ENCODE measurements around the gene GBX1.

The GBX1 gene

GRCh38 chr7:151192002-151192539 is 24.6 kb upstream of the GBX1 start:
- no peaks in the 10 kb centered on the region for H3K36me3 ChIP-seq (ENCODE audit: control insufficient read depth in 1 of 2, insufficient read depth in 2 of 2, low read length in 2 of 2)
- H3K27me3 ChIP-seq (ENCODE audit: low read depth, low read length) = no peaks in the 10 kb centered on the region
- H3K27ac ChIP-seq (ENCODE audit: low read length) = no peak overlapping the region
- H3K4me1 ChIP-seq (ENCODE audit: control insufficient read depth in 1 of 2, insufficient read depth in 2 of 2, low read length in 2 of 2) = no peaks in the 10 kb centered on the region
- H3K4me3 ChIP-seq (ENCODE audit: low read depth in 1 of 2, low read length in 2 of 2) = no peak overlapping the region
- no peaks in the 10 kb centered on the region for H3K9me3 ChIP-seq (ENCODE audit: control insufficient read depth in 1 of 2, low read length in 2 of 2)

- H3K36me3 ChIP-seq (ENCODE audit: control insufficient read depth in 1 of 2, insufficient read depth in 2 of 2, low read length in 2 of 2) = no peaks in the 10 kb centered on the region
- H3K9me3 ChIP-seq (ENCODE audit: control insufficient read depth in 1 of 2, low read length in 2 of 2) = no peaks in the 10 kb centered on the region
- no peak overlapping the region for H3K27ac ChIP-seq (ENCODE audit: low read length)
- no peaks in the 10 kb centered on the region for H3K4me1 ChIP-seq (ENCODE audit: control insufficient read depth in 1 of 2, insufficient read depth in 2 of 2, low read length in 2 of 2)
- H3K4me3 ChIP-seq (ENCODE audit: low read depth in 1 of 2, low read length in 2 of 2) = no peak overlapping the region
- H3K27me3 ChIP-seq (ENCODE audit: low read depth, low read length) = no peaks in the 10 kb centered on the region
These were observed 24.1 kb upstream of the GBX1 start for GRCh38 chr7:151191544-151191943.

DNA sequence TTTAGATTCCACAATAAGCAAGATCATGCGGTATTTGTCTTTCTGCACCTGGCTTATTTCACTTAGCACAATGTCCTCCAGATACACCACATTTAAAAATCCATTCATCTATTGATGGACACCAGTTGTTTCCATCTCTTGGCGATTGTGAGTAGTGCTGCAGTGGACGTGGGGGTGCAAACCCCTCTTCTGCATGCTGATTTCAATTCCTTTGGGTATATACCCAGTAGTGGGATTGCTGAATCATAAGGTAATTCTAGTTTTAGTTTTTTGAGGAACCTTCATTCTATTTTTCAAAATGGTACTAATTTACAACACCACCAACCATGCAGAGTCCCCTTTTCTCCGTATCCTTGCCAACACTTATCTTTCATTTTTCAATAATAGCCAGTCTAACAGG is 21.5 kb upstream of the GBX1 start:
- Histone ChIP-seq H3K4me3 (ENCODE audit: low read depth in 1 of 2, low read length in 2 of 2) (no peak overlapping the region), H3K36me3 (ENCODE audit: control insufficient read depth in 1 of 2, insufficient read depth in 2 of 2, low read length in 2 of 2) (no peaks in the 10 kb centered on the region), H3K9me3 (ENCODE audit: control insufficient read depth in 1 of 2, low read length in 2 of 2) (no peaks in the 10 kb centered on the region), H3K4me1 (ENCODE audit: control insufficient read depth in 1 of 2, insufficient read depth in 2 of 2, low read length in 2 of 2) (no peaks in the 10 kb centered on the region), H3K27ac (ENCODE audit: low read length) (no peak overlapping the region), H3K27me3 (ENCODE audit: low read depth, low read length) (no peaks in the 10 kb centered on the region)

DNA sequence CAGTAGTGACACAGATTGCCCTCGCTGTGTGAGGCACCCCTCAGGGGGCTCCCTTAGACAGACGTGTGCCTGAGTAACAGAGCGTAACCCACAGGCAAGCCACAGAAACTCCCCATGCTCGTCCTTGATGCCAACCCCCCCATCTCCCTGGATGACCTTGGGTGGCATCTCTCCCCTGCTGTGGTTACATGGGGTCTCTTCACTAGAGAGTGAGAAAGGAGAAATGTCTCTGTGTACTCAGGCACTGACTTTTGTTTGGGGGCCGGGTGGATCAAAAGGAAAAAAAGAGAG is 20.7 kb upstream of the GBX1 start:
- H3K4me3 ChIP-seq (ENCODE audit: low read depth in 1 of 2, low read length in 2 of 2) = no peak overlapping the region
- H3K27me3 ChIP-seq (ENCODE audit: low read depth, low read length) = no peaks in the 10 kb centered on the region
- H3K36me3 ChIP-seq (ENCODE audit: control insufficient read depth in 1 of 2, insufficient read depth in 2 of 2, low read length in 2 of 2) = no peaks in the 10 kb centered on the region
- no peaks in the 10 kb centered on the region for H3K4me1 ChIP-seq (ENCODE audit: control insufficient read depth in 1 of 2, insufficient read depth in 2 of 2, low read length in 2 of 2)
- H3K9me3 ChIP-seq (ENCODE audit: control insufficient read depth in 1 of 2, low read length in 2 of 2) = no peaks in the 10 kb centered on the region
- no peak overlapping the region for H3K27ac ChIP-seq (ENCODE audit: low read length)

DNA sequence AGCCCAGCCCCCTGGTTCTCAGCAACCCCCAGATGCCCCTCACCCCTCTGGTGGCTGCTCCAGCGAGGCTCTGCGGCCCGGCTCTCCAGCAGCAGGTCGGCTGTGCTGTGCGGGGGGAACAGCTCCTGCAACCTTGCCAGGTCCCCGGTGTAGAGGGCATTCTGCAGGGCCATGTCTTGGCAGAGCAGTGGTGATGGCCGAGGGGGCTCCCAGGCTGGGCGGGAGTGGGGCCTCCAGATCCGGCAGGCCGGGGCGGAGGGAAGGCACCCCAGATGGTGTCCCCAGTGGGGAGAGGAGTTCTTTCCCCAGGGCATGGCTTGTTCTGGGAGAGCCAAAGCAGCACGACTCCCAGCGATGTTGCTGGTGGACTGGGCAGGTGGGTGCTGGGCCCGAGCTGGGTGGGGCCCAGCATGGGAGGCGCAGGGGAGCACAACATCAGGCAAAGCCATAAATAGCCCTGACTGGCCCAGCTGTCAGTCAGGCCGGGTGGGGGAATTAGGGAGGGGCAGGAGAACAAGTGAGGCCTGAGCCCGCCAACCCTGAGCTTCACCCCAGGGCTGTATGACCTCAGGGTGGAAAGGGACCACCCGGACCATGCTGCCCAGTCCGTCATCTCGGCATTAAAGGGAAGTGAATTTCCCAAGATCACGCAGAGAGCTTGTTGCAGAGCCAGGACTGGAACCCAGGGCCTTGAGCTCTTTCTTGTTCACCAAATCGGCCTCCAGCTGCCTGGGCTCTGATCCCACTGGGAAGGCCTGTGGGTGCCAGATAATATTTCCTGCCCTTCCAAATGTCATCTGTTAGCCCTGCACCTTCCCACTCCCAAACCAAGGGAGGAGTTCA is 20.1 kb upstream of the GBX1 start:
- Histone ChIP-seq H3K36me3 (ENCODE audit: control insufficient read depth in 1 of 2, insufficient read depth in 2 of 2, low read length in 2 of 2) (no peaks in the 10 kb centered on the region), H3K27ac (ENCODE audit: low read length) (no peak overlapping the region), H3K27me3 (ENCODE audit: low read depth, low read length) (no peaks in the 10 kb centered on the region), H3K4me1 (ENCODE audit: control insufficient read depth in 1 of 2, insufficient read depth in 2 of 2, low read length in 2 of 2) (no peaks in the 10 kb centered on the region), H3K9me3 (ENCODE audit: control insufficient read depth in 1 of 2, low read length in 2 of 2) (no peaks in the 10 kb centered on the region), H3K4me3 (ENCODE audit: low read depth in 1 of 2, low read length in 2 of 2) (no peak overlapping the region)

DNA sequence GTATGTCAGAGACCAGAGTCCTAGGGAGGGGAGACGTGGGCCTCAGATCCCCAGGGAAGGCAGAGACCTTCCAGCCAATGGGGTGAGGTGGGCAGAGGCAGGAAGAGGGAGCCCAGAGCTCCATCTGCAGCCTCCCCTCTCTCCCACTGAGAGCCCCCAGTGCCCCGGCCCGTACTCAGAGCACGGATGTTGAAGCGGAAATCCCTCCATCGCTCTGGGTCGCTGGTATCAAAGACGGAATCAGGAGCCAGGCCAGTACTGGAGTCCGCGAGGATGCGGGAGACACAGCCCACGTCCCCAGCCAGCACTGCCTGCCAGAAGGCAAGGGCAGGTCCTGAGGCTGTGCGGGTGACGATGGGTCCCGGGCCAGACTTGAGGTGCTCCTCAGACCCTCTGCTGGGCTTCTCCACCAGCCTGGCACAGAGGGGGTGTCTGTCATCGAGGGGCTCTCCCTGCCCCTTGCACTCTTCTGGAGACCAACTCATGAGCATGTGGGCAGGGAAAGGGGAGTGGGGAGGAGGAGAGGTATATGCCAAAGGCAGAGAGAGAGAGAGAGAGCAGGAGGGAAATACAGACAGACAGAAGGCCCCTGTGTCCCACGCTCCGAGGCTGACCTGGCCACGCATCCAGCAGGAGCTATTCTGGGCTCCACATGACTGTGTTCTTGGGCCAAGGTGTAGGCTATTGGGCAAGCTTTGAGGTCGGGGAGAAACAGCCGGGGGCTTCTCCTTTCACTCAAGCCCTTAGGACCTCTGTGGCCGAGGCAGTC is 19.3 kb upstream of the GBX1 start, which contains the start of gene ASB10:
ASB10 (minus strand) TSS at position 611 of the 769 bp plus-strand sequence; CDS start at position 491, 120 bp downstream.
- Histone ChIP-seq H3K27me3 (ENCODE audit: low read depth, low read length) (no peaks in the 10 kb centered on the region), H3K36me3 (ENCODE audit: control insufficient read depth in 1 of 2, insufficient read depth in 2 of 2, low read length in 2 of 2) (no peaks in the 10 kb centered on the region), H3K4me3 (ENCODE audit: low read depth in 1 of 2, low read length in 2 of 2) (no peak within 1 kb of the TSS), H3K27ac (ENCODE audit: low read length) (no peak within 1 kb of the TSS), H3K9me3 (ENCODE audit: control insufficient read depth in 1 of 2, low read length in 2 of 2) (no peaks in the 10 kb centered on the region), H3K4me1 (ENCODE audit: control insufficient read depth in 1 of 2, insufficient read depth in 2 of 2, low read length in 2 of 2) (no peaks in the 10 kb centered on the region)

DNA sequence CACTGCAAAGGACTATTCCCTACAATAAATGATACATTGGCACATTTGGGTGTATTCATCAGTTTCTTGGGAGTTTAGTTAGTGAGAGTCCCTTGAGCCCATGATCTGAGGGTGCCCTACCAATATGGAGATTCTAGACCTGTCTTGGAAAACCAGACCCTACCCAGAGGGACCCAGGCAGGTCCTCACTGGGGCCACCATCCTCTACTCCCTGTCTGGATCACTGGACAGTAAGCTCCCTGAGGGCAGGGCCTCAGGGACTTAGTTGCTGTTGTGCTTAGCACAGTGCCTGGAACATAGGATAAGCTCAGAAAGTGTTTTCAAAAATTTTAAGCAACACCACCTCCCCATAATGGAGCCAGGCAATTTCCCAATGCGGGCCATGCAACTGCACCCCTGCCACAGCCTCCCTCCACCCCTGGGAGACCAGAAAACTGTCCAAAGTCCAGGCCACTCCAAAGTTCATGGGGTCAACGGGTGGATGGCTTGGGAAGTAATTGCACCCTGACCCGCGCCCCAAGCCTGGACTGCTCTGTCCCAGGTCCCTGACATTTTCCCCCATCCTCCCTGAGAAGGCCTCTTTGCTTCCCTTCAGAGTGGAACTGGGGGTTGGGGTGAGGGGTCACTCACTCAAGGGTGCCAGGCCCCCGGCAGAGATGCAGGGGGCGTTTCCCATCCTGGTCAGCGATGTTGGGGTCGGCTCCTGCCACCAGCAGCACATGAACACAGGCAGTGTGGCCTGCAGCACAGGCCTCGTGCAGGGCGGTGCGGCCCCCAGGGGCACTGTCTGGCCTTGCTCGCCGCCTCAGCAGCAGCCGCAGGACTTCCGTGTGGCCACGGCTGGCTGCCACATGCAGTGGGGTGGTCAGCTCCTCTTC is 18.5 kb upstream of the GBX1 start:
- H3K27me3 ChIP-seq (ENCODE audit: low read depth, low read length) = no peaks in the 10 kb centered on the region
- no peaks in the 10 kb centered on the region for H3K9me3 ChIP-seq (ENCODE audit: control insufficient read depth in 1 of 2, low read length in 2 of 2)
- no peak overlapping the region for H3K27ac ChIP-seq (ENCODE audit: low read length)
- no peak overlapping the region for H3K4me3 ChIP-seq (ENCODE audit: low read depth in 1 of 2, low read length in 2 of 2)
- no peaks in the 10 kb centered on the region for H3K4me1 ChIP-seq (ENCODE audit: control insufficient read depth in 1 of 2, insufficient read depth in 2 of 2, low read length in 2 of 2)
- no peaks in the 10 kb centered on the region for H3K36me3 ChIP-seq (ENCODE audit: control insufficient read depth in 1 of 2, insufficient read depth in 2 of 2, low read length in 2 of 2)

GRCh38 chr7:151181011-151181431 is 13.5 kb upstream of the GBX1 start:
- no peak overlapping the region for H3K27ac ChIP-seq (ENCODE audit: low read length)
- no peaks in the 10 kb centered on the region for H3K36me3 ChIP-seq (ENCODE audit: control insufficient read depth in 1 of 2, insufficient read depth in 2 of 2, low read length in 2 of 2)
- H3K4me1 ChIP-seq (ENCODE audit: control insufficient read depth in 1 of 2, insufficient read depth in 2 of 2, low read length in 2 of 2) = no peaks in the 10 kb centered on the region
- no peaks in the 10 kb centered on the region for H3K9me3 ChIP-seq (ENCODE audit: control insufficient read depth in 1 of 2, low read length in 2 of 2)
- H3K4me3 ChIP-seq (ENCODE audit: low read depth in 1 of 2, low read length in 2 of 2) = no peak overlapping the region
- no peaks in the 10 kb centered on the region for H3K27me3 ChIP-seq (ENCODE audit: low read depth, low read length)

- no peak overlapping the region for H3K27ac ChIP-seq (ENCODE audit: low read length)
- H3K4me3 ChIP-seq (ENCODE audit: low read depth in 1 of 2, low read length in 2 of 2) = no peak overlapping the region
- H3K4me1 ChIP-seq (ENCODE audit: control insufficient read depth in 1 of 2, insufficient read depth in 2 of 2, low read length in 2 of 2) = no peaks in the 10 kb centered on the region
- no peaks in the 10 kb centered on the region for H3K9me3 ChIP-seq (ENCODE audit: control insufficient read depth in 1 of 2, low read length in 2 of 2)
- H3K36me3 ChIP-seq (ENCODE audit: control insufficient read depth in 1 of 2, insufficient read depth in 2 of 2, low read length in 2 of 2) = no peaks in the 10 kb centered on the region
- no peaks in the 10 kb centered on the region for H3K27me3 ChIP-seq (ENCODE audit: low read depth, low read length)
These were observed 12.5 kb upstream of the GBX1 start for GRCh38 chr7:151179946-151180345.

GRCh38 chr7:151179287-151179860 is 11.9 kb upstream of the GBX1 start:
- no peaks in the 10 kb centered on the region for H3K4me1 ChIP-seq (ENCODE audit: control insufficient read depth in 1 of 2, insufficient read depth in 2 of 2, low read length in 2 of 2)
- H3K27me3 ChIP-seq (ENCODE audit: low read depth, low read length) = no peaks in the 10 kb centered on the region

More at GRCh38 chr7:151179287-151179860, 11.9 kb upstream of the GBX1 start:
- no peak overlapping the region for H3K27ac ChIP-seq (ENCODE audit: low read length)
- no peaks in the 10 kb centered on the region for H3K9me3 ChIP-seq (ENCODE audit: control insufficient read depth in 1 of 2, low read length in 2 of 2)
- no peaks in the 10 kb centered on the region for H3K36me3 ChIP-seq (ENCODE audit: control insufficient read depth in 1 of 2, insufficient read depth in 2 of 2, low read length in 2 of 2)
- no peak overlapping the region for H3K4me3 ChIP-seq (ENCODE audit: low read depth in 1 of 2, low read length in 2 of 2)

Data from muscle layer of duodenum (tissue), 2 donors.